ENCODE data around the gene EPN3. TPM values are rescaled to one million over a fixed set of nuclear protein-coding genes. Genes with fewer than 3 reads are reported as not detected.

Gene EPN3
- total RNA-seq, 1 donor from 2014 or later, result 0.84 TPM

DNA sequence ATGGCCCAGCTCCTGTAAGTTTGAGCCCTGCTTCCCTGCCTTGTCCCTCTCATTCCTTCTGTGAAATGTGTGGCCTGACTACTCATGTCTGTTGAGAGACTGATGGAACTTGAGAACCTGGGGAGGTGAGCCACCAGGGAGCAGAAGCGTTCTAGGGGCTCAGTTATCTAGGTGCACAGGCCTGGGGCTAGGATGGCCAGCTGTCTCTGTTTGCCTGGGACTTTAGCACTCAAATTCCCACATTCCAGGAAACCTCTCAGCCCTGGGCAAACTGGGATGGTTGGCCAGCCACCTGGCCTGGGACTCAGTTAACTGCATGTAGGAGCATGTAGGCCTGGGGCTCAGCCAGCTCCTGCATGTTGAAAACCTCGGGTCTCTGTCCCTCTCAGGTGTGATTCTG is 9.3 kb upstream of the EPN3 start:
- DNase-seq (ENCODE audit: low read depth), result no peak
- TF ChIP-seq CTCF (IDR thresholded peaks at IDR 0.05; ENCODE audit: insufficient read depth, low read length, poor library complexity, severe bottlenecking), result no peak
- Histone ChIP-seq H3K27me3 (ENCODE audit: control insufficient read depth, insufficient read depth, low read length) (peaks cover 5% of the 10 kb centered on the region), H3K36me3 (ENCODE audit: control insufficient read depth, insufficient read depth, low read length) (no peaks in the 10 kb centered on the region), H3K4me3 (ENCODE audit: low read depth, low read length) (no peak overlapping the region)

DNA sequence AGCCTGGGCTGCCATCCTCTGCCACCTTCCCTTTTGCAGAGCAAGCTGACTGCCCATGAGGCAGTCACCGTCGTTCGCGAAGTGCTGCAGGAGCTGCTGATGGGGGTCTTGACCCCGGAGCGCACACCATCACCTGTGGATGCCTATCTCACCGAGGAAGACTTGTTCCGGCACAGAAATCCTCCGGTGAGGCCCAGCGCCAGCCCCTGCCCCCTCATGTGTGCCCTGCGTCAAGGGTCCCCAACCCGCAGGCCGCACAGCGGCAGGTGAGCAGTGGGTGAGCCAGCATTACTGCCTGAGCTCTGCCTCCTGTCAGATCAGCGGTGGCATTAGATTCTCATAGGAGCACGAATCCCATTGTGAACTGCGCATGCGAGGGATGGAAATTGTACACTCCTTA is 7.7 kb upstream of the EPN3 start:
- no peak overlapping the region for H3K4me3 ChIP-seq (ENCODE audit: low read depth, low read length)
- H3K36me3 ChIP-seq (ENCODE audit: control insufficient read depth, insufficient read depth, low read length), result no peaks in the 10 kb centered on the region
- TF ChIP-seq CTCF (IDR thresholded peaks at IDR 0.05; ENCODE audit: insufficient read depth, low read length, poor library complexity, severe bottlenecking), result no peak
- H3K27me3 ChIP-seq (ENCODE audit: control insufficient read depth, insufficient read depth, low read length), result peaks cover 7% of the 10 kb centered on the region
- no peak for DNase-seq (ENCODE audit: low read depth)

GRCh38 chr17:50527155-50527762 is 5.3 kb upstream of the EPN3 start:
- no peak for DNase-seq (ENCODE audit: low read depth)
- Histone ChIP-seq H3K27me3 (ENCODE audit: control insufficient read depth, insufficient read depth, low read length) (peaks cover 10% of the 10 kb centered on the region), H3K4me3 (ENCODE audit: low read depth, low read length) (no peak overlapping the region), H3K36me3 (ENCODE audit: control insufficient read depth, insufficient read depth, low read length) (no peaks in the 10 kb centered on the region)
- TF ChIP-seq CTCF (IDR thresholded peaks at IDR 0.05; ENCODE audit: insufficient read depth, low read length, poor library complexity, severe bottlenecking), result no peak

DNA sequence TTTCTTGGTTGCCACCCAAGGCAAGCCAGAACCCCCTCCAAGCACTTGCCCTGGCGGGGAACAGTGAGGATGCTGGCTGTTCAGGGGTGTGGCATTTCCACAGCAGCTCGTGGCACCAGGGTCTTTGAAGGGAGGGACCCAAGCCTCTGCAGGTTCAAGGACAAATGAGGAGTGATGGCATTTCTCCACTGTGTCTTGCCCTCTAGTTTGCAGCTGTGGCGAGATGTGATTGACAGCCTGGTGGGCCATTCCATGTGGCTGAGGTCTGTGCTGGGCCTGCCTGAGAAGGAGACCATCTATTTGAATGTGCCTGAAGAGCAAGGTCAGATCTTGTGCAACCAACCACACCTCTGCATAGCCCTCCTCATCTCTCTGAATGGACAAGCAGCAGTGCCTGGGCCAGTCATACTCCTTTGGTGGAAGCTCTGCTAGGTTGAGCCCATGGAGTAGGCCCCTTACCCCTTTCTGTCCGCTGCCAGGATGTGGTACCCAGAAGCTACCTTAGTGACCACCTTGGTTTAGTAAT is 4.5 kb upstream of the EPN3 start:
- H3K36me3 ChIP-seq (ENCODE audit: control insufficient read depth, insufficient read depth, low read length), result no peaks in the 10 kb centered on the region
- no peak for TF ChIP-seq CTCF (IDR thresholded peaks at IDR 0.05; ENCODE audit: insufficient read depth, low read length, poor library complexity, severe bottlenecking)
- H3K27me3 ChIP-seq (ENCODE audit: control insufficient read depth, insufficient read depth, low read length), result peaks cover 17% of the 10 kb centered on the region
- no peak for DNase-seq (ENCODE audit: low read depth)
- H3K4me3 ChIP-seq (ENCODE audit: low read depth, low read length), result no peak overlapping the region

DNA sequence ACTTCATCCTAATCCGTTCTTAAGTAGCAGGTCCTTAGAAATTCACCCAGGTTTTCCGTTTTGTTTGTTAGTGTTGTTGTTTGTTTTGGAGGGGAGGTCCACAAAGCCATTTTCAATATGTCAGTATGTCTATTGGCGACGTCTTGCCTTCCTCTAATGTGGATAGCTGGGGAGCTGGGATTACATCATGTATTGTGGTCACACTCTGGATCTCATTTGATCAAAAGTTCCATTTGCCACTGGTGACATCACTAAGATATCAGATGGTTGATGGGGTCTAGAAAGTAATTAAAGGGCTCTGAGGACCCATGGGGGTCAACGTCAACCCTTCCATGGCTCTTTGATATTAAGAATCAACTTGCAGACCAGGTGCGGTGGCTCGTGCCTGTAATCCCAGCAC is 2.7 kb upstream of the EPN3 start:
- no peak for TF ChIP-seq CTCF (IDR thresholded peaks at IDR 0.05; ENCODE audit: insufficient read depth, low read length, poor library complexity, severe bottlenecking)
- H3K27me3 ChIP-seq (ENCODE audit: control insufficient read depth, insufficient read depth, low read length), result peaks cover 21% of the 10 kb centered on the region
- H3K36me3 ChIP-seq (ENCODE audit: control insufficient read depth, insufficient read depth, low read length), result no peaks in the 10 kb centered on the region
- no peak for DNase-seq (ENCODE audit: low read depth)
- H3K4me3 ChIP-seq (ENCODE audit: low read depth, low read length), result no peak overlapping the region
